Astrocyte (in vitro differentiated cells and primary cell): ENCODE measurements around the gene GFRA4.

Experiments
- CTCF ChIP-seq: IDR thresholded peaks from 2 replicates; pipeline ENCODE4 v1.5.1; 2011; ENCODE audit warnings: low read depth, mild to moderate bottlenecking, inconsistent platforms, low read length, moderate library complexity; ENCODE audit not compliant: insufficient read depth
- EZH2 ChIP-seq: IDR thresholded peaks from 2 replicates; pipeline ENCODE4 v1.6.1; 2012; ENCODE audit warnings: mild to moderate bottlenecking, low read length, inconsistent platforms; ENCODE audit not compliant: insufficient read depth

DNA sequence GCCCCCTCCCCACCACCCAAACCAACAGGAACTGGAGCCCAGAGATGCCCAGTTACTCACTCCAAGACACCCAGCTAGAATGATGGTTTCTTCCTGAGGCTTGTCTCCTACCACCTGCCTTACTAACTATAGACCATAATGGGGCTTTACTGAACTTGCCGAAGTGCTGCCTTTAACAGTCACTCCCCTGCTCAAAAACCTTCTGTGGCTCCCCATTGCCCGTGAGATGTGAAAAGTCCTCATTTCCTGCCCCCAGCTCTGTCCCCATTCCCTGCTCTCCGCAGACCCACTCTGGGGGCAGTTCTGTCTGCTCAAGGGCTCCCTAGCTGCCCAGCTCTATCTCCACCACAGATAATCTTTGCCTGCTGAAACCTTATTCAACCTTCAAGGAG lies 44.3 kb upstream of the GFRA4 start:
- TF ChIP-seq CTCF (no peak), EZH2 (no peak)
